HEK293 (cell line): ENCODE results near the gene DMPK.

ENCODE experiments used
- CTCF ChIA-PET: fragments of 350-600 bp; formaldehyde crosslinking; extraction: SDS; loops from one replicate; lab custom pipeline; 2021; ENCODE audit warnings: antibody characterized with exemption; lab: Yijun Ruan, JAX
- POLR2A ChIA-PET: fragments of 300-600 bp; formaldehyde crosslinking; extraction: SDS; loops from one replicate; lab custom pipeline; 2020; ENCODE audit warnings: antibody characterized with exemption, inconsistent platforms; lab: Yijun Ruan, JAX
- H3K27ac ChIP-seq: fragments of 200-500 bp; sonication (Bioruptor generic); 2 replicates; pipeline ENCODE4 v1.5.1; 2014; ENCODE audit warnings: low read depth, low read length, control low read depth, inconsistent platforms; ENCODE audit errors: extremely low read depth
- H3K36me3 ChIP-seq, 2 experiments: fragments of 200-500 bp in 1 of 2; sonication (Bioruptor generic) in 1 of 2; 1 replicate in 1 of 2; 2 replicates in 1 of 2; pipeline ENCODE4 v1.5.1; 2014 to 2017; ENCODE audit warnings: inconsistent platforms in 2 of 2, low read length in 2 of 2; ENCODE audit not compliant: control insufficient read depth in 2 of 2, insufficient read depth in 1 of 2
- H3K4me1 ChIP-seq: fragments of 200-500 bp; sonication (Bioruptor generic); 2 replicates; pipeline ENCODE4 v1.5.1; 2014; ENCODE audit warnings: mild to moderate bottlenecking, low read length, inconsistent platforms; ENCODE audit not compliant: control insufficient read depth, insufficient read depth
- H3K4me3 ChIP-seq: 2 replicates; pipeline ENCODE4 v1.5.1; 2011; ENCODE audit warnings: low read depth, mild to moderate bottlenecking, control low read depth, low read length, moderate library complexity
- H3K9me3 ChIP-seq: fragments of 200-500 bp; sonication (Bioruptor generic); 2 replicates; pipeline ENCODE4 v1.5.1; 2014; ENCODE audit warnings: low read depth, low read length, inconsistent platforms; ENCODE audit not compliant: control insufficient read depth, insufficient read depth
- BCL11A ChIP-seq: fragments of 450-650 bp; formaldehyde crosslinking; IDR thresholded peaks from 2 replicates; pipeline ENCODE4 v1.5.1; 2016; ENCODE audit warnings: low read depth, missing biosample characterization, missing genetic modification characterization
- HIC1 ChIP-seq: fragments of 450-650 bp; formaldehyde crosslinking; IDR thresholded peaks from 2 replicates; pipeline ENCODE4 v1.5.1; 2016; ENCODE audit warnings: missing biosample characterization, missing genetic modification characterization
- OVOL3 ChIP-seq: fragments of 450-650 bp; formaldehyde crosslinking; IDR thresholded peaks from 2 replicates; pipeline ENCODE4 v1.5.1; 2016; ENCODE audit warnings: missing biosample characterization, missing genetic modification characterization
- TSHZ1 ChIP-seq: fragments of 450-650 bp; formaldehyde crosslinking; IDR thresholded peaks from 2 replicates; pipeline ENCODE4 v1.5.1; 2016; ENCODE audit warnings: missing biosample characterization, missing genetic modification characterization, borderline replicate concordance
- ZNF140 ChIP-seq: fragments of 450-650 bp; formaldehyde crosslinking; IDR thresholded peaks from 2 replicates; pipeline ENCODE4 v1.5.1; 2016; ENCODE audit warnings: missing biosample characterization, missing genetic modification characterization
- ZNF157 ChIP-seq: fragments of 450-650 bp; formaldehyde crosslinking; IDR thresholded peaks from 2 replicates; pipeline ENCODE4 v1.5.1; 2016; ENCODE audit warnings: missing biosample characterization, missing genetic modification characterization
- ZNF184 ChIP-seq: fragments of 450-650 bp; IDR thresholded peaks from 2 replicates; pipeline ENCODE4 v1.5.1; 2018; ENCODE audit warnings: missing biosample characterization, mild to moderate bottlenecking, missing genetic modification characterization
- ZNF23 ChIP-seq: fragments of 450-650 bp; formaldehyde crosslinking; IDR thresholded peaks from 2 replicates; pipeline ENCODE4 v1.5.1; 2016; ENCODE audit warnings: missing biosample characterization, missing genetic modification characterization, borderline replicate concordance
- ZNF354C ChIP-seq: fragments of 450-650 bp; formaldehyde crosslinking; IDR thresholded peaks from 2 replicates; pipeline ENCODE4 v1.5.1; 2016; ENCODE audit warnings: missing biosample characterization, missing genetic modification characterization, low read depth, borderline replicate concordance
- ZNF391 ChIP-seq: fragments of 450-650 bp; formaldehyde crosslinking; IDR thresholded peaks from 2 replicates; pipeline ENCODE4 v1.5.1; 2016; ENCODE audit warnings: low read depth, missing biosample characterization, missing genetic modification characterization, borderline replicate concordance
- ZNF404 ChIP-seq: fragments of 450-650 bp; formaldehyde crosslinking; IDR thresholded peaks from 2 replicates; pipeline ENCODE4 v1.5.1; 2017; ENCODE audit warnings: missing biosample characterization, missing genetic modification characterization
- ZNF48 ChIP-seq: fragments of 450-650 bp; formaldehyde crosslinking; IDR thresholded peaks from 2 replicates; pipeline ENCODE4 v1.5.1; 2016; ENCODE audit warnings: missing biosample characterization, missing genetic modification characterization
- ZNF514 ChIP-seq: fragments of 450-650 bp; formaldehyde crosslinking; IDR thresholded peaks from 2 replicates; pipeline ENCODE4 v1.5.1; 2016; ENCODE audit warnings: missing biosample characterization, missing genetic modification characterization
- ZNF555 ChIP-seq: fragments of 450-650 bp; formaldehyde crosslinking; conservative IDR thresholded peaks from 2 replicates; pipeline ENCODE4 v1.5.1; 2017; ENCODE audit warnings: missing biosample characterization, mild to moderate bottlenecking, missing genetic modification characterization, inconsistent platforms
- ZNF571 ChIP-seq: fragments of 450-650 bp; formaldehyde crosslinking; IDR thresholded peaks from 2 replicates; pipeline ENCODE4 v1.5.0; 2017; ENCODE audit warnings: missing biosample characterization, missing genetic modification characterization
- ZNF701 ChIP-seq: fragments of 450-650 bp; formaldehyde crosslinking; IDR thresholded peaks from 2 replicates; pipeline ENCODE4 v1.5.1; 2016; ENCODE audit warnings: missing biosample characterization, missing genetic modification characterization

The DMPK gene

GRCh38 chr19:45745606-45746005, 36.7 kb downstream of the DMPK start:
- H3K27ac ChIP-seq = no peak overlapping the region
- H3K4me1 ChIP-seq = no peaks in the 10 kb centered on the region
- no peak overlapping the region for H3K4me3 ChIP-seq
- POLR2A ChIA-PET = interaction anchor here (1.5 kb wide), 1 partner anchor 24 kb away, joined by 4 read pairs; the partner anchor contains the start of gene SIX5
- no peaks in the 10 kb centered on the region for H3K9me3 ChIP-seq
- TF ChIP-seq ZNF514 (tag by site-specific recombination) (no peak), ZNF140 (tag by site-specific recombination) (no peak), ZNF354C (no peak), ZNF23 (tag by site-specific recombination) (no peak)
- TF ChIP-seq, all 188 proteins: peak for 0
- no peaks in the 10 kb centered on the region for H3K36me3 ChIP-seq
- CTCF ChIA-PET = interaction anchor here (1.2 kb wide), 1 partner anchor 52 kb away, joined by 3 read pairs; no protein-coding TSS in a partner anchor

- Histone ChIP-seq H3K9me3 (no peaks in the 10 kb centered on the region), H3K36me3 (no peaks in the 10 kb centered on the region), H3K4me3 (no peak overlapping the region), H3K27ac (no peak overlapping the region), H3K4me1 (no peaks in the 10 kb centered on the region)
- no peak for TF ChIP-seq ZNF184 (tag by site-specific recombination)
- no peak for TF ChIP-seq OVOL3 (tag by site-specific recombination)
- no peak for TF ChIP-seq TSHZ1 (tag by site-specific recombination)
- TF ChIP-seq ZNF157 = no peak
- no peak for TF ChIP-seq ZNF48 (tag by site-specific recombination)
- no peak for TF ChIP-seq ZNF23 (tag by site-specific recombination)
- TF ChIP-seq ZNF391 = no peak
- TF ChIP-seq ZNF404 (tag by site-specific recombination) = no peak
- TF ChIP-seq ZNF571 = no peak
- no peak for TF ChIP-seq HIC1 (tag by site-specific recombination)
- no peak for TF ChIP-seq ZNF555 (tag by site-specific recombination)
- TF ChIP-seq ZNF701 = no peak
- no peak for TF ChIP-seq BCL11A
- POLR2A ChIA-PET = interaction anchor here (1.2 kb wide), 1 partner anchor 26 kb away, joined by 5 read pairs; no protein-coding TSS in a partner anchor
- CTCF ChIA-PET = interaction anchor here (0.7 kb wide), 2 partner anchors 26 to 274 kb away, joined by 3 read pairs; no protein-coding TSS in a partner anchor
These were observed 39.3 kb downstream of the DMPK start for GRCh38 chr19:45742969-45743368.
